Naive thymus-derived CD4-positive, alpha-beta T cell (primary cell): Measurements from ENCODE around the gene CDC14B. TPM values are rescaled to one million over a fixed set of nuclear protein-coding genes. Genes with fewer than 3 reads are reported as not detected.
"Not testable (repeated sequence)": the region's sequence is repeated elsewhere in the genome, so short reads cannot be mapped to it uniquely, and the experiment has no call there.

Experiments
- ATAC-seq: fragments of 150-1000 bp; cut with Tn5 transposase; 2 replicates; pipeline ENCODE4 v1.10.0; 2021; ENCODE audit warnings: mild to moderate bottlenecking, moderate library complexity
- CTCF ChIA-PET: fragments of 350-600 bp; sonication (Branson Sonifier 250); formaldehyde crosslinking; loops from one replicate; lab custom pipeline; 2021; ENCODE audit warnings: antibody characterized with exemption; lab: Charles Lee
- POLR2A ChIA-PET: fragments of 350-600 bp; sonication (Branson Sonifier 250); formaldehyde crosslinking; loops from one replicate; lab custom pipeline; 2021; ENCODE audit warnings: antibody characterized with exemption, inconsistent platforms; lab: Charles Lee
- DNase-seq, 9 donors: peaks; one replicate each; pipeline versions ENCODE4 v3.0.0 to v3.0.0-alpha.2; 2020 to 2022; ENCODE audit warnings: mixed read lengths in 1 of 9
- H3K27ac ChIP-seq: one replicate; pipeline ENCODE4 v1.7.0; 2013; ENCODE audit warnings: mild to moderate bottlenecking, low read depth, low read length, moderate library complexity
- H3K27me3 ChIP-seq, 2 donors: one replicate each; pipeline ENCODE4 v1.7.0; 2013; ENCODE audit warnings: low read length in 2 of 2, mild to moderate bottlenecking in 2 of 2, moderate library complexity in 2 of 2; ENCODE audit not compliant: control insufficient read depth in 2 of 2, insufficient read depth in 2 of 2
- H3K36me3 ChIP-seq, 3 experiments: 1 replicate in 2 of 3; 2 replicates in 1 of 3; pipeline ENCODE4 v1.7.0; 2013; ENCODE audit warnings: low read length in 3 of 3, mild to moderate bottlenecking in 3 of 3, moderate library complexity in 1 of 3; ENCODE audit not compliant: insufficient read depth in 3 of 3, control insufficient read depth in 2 of 3
- H3K4me1 ChIP-seq, 2 donors: one replicate each; pipeline ENCODE4 v1.7.0; 2013; ENCODE audit warnings: low read length in 2 of 2, mild to moderate bottlenecking in 2 of 2, moderate library complexity in 1 of 2; ENCODE audit not compliant: control insufficient read depth in 2 of 2, insufficient read depth in 2 of 2
- H3K4me3 ChIP-seq: 2 replicates; pipeline ENCODE4 v1.7.0; 2013; ENCODE audit warnings: mild to moderate bottlenecking, low read length
- H3K9me3 ChIP-seq, 3 experiments: 1 replicate in 2 of 3; 2 replicates in 1 of 3; pipeline ENCODE4 v1.7.0; 2013; ENCODE audit warnings: low read length in 3 of 3; ENCODE audit not compliant: control insufficient read depth in 2 of 3
- H3K27ac Mint-ChIP-seq, 9 donors: one replicate each; pipeline ENCODE4 v1.8.0; 2020 to 2022; ENCODE audit warnings: mixed read lengths in 9 of 9, mild to moderate bottlenecking in 8 of 9, moderate library complexity in 5 of 9, inconsistent platforms in 2 of 9
- H3K27me3 Mint-ChIP-seq, 5 donors: one replicate each; pipeline ENCODE4 v1.8.0; 2021 to 2022; ENCODE audit warnings: mixed read lengths in 5 of 5, mild to moderate bottlenecking in 1 of 5
- H3K36me3 Mint-ChIP-seq, 5 donors: one replicate each; pipeline ENCODE4 v1.8.0; 2020 to 2022; ENCODE audit warnings: mixed read lengths in 5 of 5, mild to moderate bottlenecking in 3 of 5, inconsistent platforms in 1 of 5
- H3K4me1 Mint-ChIP-seq, 7 donors: one replicate each; pipeline ENCODE4 v1.8.0; 2020 to 2022; ENCODE audit warnings: mixed read lengths in 7 of 7, mild to moderate bottlenecking in 3 of 7, inconsistent platforms in 1 of 7
- H3K4me3 Mint-ChIP-seq, 10 donors: one replicate each; pipeline ENCODE4 v1.8.0; 2020 to 2022; ENCODE audit warnings: mild to moderate bottlenecking in 10 of 10, mixed read lengths in 10 of 10, moderate library complexity in 6 of 10, inconsistent platforms in 2 of 10
- H3K9me3 Mint-ChIP-seq, 11 donors: one replicate each; pipeline ENCODE4 v1.8.0; 2020 to 2022; ENCODE audit warnings: mixed read lengths in 11 of 11, mild to moderate bottlenecking in 4 of 11, inconsistent platforms in 1 of 11, moderate library complexity in 1 of 11
- intact Hi-C, 2 donors: fragments of 100-400 bp; cut with micrococcal nuclease; formaldehyde crosslinking; loops; one replicate each; pipeline ENCODE4 v1.15.1; 2023
- polyA plus RNA-seq, 2 donors: library from polyadenylated mRNA; unstranded; fragments of 300-500 nt; fragmentation: Illumina TruSeq; gene quantifications; one replicate each; pipeline ENCODE4 v1.2.3, GENCODE V29; 2021
- total RNA-seq, 6 experiments: library from RNA in 5 of 6; stranded (reverse) in 5 of 6; gene quantifications; 1 replicate in 5 of 6; 2 replicates in 1 of 6; pipeline ENCODE4 v1.2.3 and lab custom pipeline; 2021 to 2026

Gene CDC14B
- total and polyA plus RNA-seq, 7 experiments from 2014 or later = 0.41 to 16.5 (median 9.4) TPM

- intact Hi-C loops = no loop called here
- no peaks in the 10 kb centered on the region for H3K9me3 Mint-ChIP-seq
- POLR2A ChIA-PET = interaction anchor here (0.7 kb wide), 1 partner anchor 925 kb away, joined by 3 read pairs; no protein-coding TSS in a partner anchor
Observed at GRCh38 chr9:96636368-96636767, 16.7 kb upstream of the CDC14B start.

DNA sequence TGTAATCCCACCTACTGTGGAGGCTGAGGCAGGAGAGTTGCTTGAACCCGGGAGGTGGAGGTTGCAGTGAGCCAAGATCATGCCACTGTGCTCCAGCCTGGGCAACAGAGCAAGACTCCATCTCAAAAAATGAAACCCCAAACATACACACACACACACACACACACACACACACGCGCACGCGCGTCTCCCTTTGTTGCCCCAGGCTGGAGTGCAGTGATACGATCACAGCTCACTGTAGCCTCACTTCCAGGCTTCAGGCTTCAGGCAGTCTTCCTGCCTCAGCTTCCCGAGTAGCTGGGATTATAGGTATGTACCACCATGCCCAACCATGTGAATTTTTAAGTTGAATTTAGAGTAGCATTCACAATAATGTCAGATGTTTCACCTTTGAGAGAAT is 13.9 kb upstream of the CDC14B start:
- H3K36me3 ChIP-seq, H3K4me3 Mint-ChIP-seq, ATAC-seq, H3K27ac ChIP-seq, H3K27ac Mint-ChIP-seq, H3K27me3 ChIP-seq, intact Hi-C loops, POLR2A ChIA-PET, DNase-seq, H3K9me3 Mint-ChIP-seq, H3K4me1 ChIP-seq, H3K4me3 ChIP-seq, H3K9me3 ChIP-seq, H3K4me1 Mint-ChIP-seq, CTCF ChIA-PET, H3K36me3 Mint-ChIP-seq: not testable (repeated sequence)
- H3K27me3 Mint-ChIP-seq = peaks cover 8 to 27% (median 23%) of the 10 kb centered on the region in 5 donors

More at GRCh38 chr9:96636368-96636767, 16.7 kb upstream of the CDC14B start:
- CTCF ChIA-PET = interaction anchor here (0.6 kb wide), 1 partner anchor 448 kb away, joined by 5 read pairs; no protein-coding TSS in a partner anchor
- H3K27ac Mint-ChIP-seq = no peak overlapping the region
- ATAC-seq (no peak), DNase-seq (no peak)
- H3K4me3 Mint-ChIP-seq = no peak overlapping the region
- H3K4me1 Mint-ChIP-seq = no peaks in the 10 kb centered on the region
- Histone ChIP-seq H3K4me1 (no peaks in the 10 kb centered on the region), H3K36me3 (no peaks in the 10 kb centered on the region), H3K27ac (no peak overlapping the region), H3K9me3 (no peaks in the 10 kb centered on the region), H3K4me3 (no peak overlapping the region), H3K27me3 (no peaks in the 10 kb centered on the region)
- H3K36me3 Mint-ChIP-seq = peaks cover 0 to 4% (median 0%) of the 10 kb centered on the region in 5 donors
- peaks cover 6 to 30% (median 13%) of the 10 kb centered on the region in 5 donors for H3K27me3 Mint-ChIP-seq

DNA sequence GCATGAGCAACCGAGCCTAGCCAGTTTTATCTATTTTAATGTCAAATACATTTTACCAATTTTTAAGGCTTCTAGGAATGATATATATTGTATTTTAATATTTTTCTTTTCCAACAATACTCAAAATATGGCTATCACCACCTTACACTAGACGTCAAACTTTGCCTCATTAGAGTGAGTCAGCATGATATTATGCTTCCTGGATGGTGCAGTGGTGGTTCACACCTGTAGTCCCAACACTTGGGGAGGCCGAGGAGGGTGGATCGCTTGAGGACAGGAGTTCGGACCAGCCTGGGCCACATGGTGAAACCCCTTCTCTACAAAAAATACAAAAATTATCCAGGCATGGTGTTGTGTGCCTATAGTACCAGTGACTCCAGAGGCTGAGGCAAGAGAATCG is 7.3 kb upstream of the CDC14B start:
- no peaks in the 10 kb centered on the region for H3K4me1 ChIP-seq
- no peaks in the 10 kb centered on the region for H3K9me3 ChIP-seq
- H3K27ac ChIP-seq = no peak overlapping the region
- DNase-seq (no peak), ATAC-seq (no peak)
- H3K4me3 Mint-ChIP-seq = no peak overlapping the region
- no peak overlapping the region for H3K27ac Mint-ChIP-seq
- H3K27me3 Mint-ChIP-seq = peaks cover 4 to 27% (median 22%) of the 10 kb centered on the region in 5 donors
- intact Hi-C loops = no loop called here
- peaks cover 0 to 2% (median 0%) of the 10 kb centered on the region in 11 donors for H3K9me3 Mint-ChIP-seq
- no peaks in the 10 kb centered on the region for H3K27me3 ChIP-seq
- H3K4me1 Mint-ChIP-seq = no peaks in the 10 kb centered on the region
- no peak overlapping the region for H3K4me3 ChIP-seq
- ChIA-PET POLR2A (no interaction called here), CTCF (no interaction called here)
- H3K36me3 ChIP-seq = no peaks in the 10 kb centered on the region
- H3K36me3 Mint-ChIP-seq = no peaks in the 10 kb centered on the region

DNA sequence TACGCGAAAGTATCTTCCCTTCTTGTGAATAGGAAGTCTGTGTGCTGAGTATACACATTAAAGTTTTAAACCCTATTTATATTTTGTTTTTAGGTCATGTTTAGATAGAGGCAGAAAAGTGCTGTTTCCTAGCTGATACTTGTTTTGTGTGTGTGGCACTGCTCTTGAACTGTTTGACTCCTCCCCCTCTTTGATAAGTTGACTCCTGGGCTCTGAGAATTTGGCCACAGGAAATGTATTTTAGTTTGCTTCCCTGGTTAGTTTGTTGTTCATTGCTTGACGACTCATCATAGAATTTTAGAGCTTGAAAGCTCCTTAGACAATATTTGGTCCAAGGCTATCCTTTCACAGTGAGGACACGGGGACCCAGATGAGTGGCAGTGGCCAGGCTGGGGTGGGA is 2.0 kb upstream of the CDC14B start:
- ChIA-PET CTCF (no interaction called here), POLR2A (no interaction called here)
- Histone ChIP-seq H3K36me3 (no peaks in the 10 kb centered on the region), H3K9me3 (no peaks in the 10 kb centered on the region), H3K27ac (no peak overlapping the region), H3K27me3 (peaks cover 2 to 4% of the 10 kb centered on the region in 2 donors), H3K4me3 (no peak overlapping the region), H3K4me1 (peaks cover 0 to 8% of the 10 kb centered on the region in 2 donors)
- no peak overlapping the region for H3K4me3 Mint-ChIP-seq
- peaks cover 0 to 1% (median 0%) of the 10 kb centered on the region in 11 donors for H3K9me3 Mint-ChIP-seq
- no peaks in the 10 kb centered on the region for H3K36me3 Mint-ChIP-seq
- peak overlapping the region in 1 of 9 donors; percentile 22 for H3K27ac Mint-ChIP-seq
- ATAC-seq = no peak
- DNase-seq = no peak
- H3K4me1 Mint-ChIP-seq = peaks cover 0 to 20% (median 5%) of the 10 kb centered on the region in 7 donors
- intact Hi-C loops = no loop called here
- H3K27me3 Mint-ChIP-seq = peaks cover 29 to 45% (median 43%) of the 10 kb centered on the region in 5 donors

DNA sequence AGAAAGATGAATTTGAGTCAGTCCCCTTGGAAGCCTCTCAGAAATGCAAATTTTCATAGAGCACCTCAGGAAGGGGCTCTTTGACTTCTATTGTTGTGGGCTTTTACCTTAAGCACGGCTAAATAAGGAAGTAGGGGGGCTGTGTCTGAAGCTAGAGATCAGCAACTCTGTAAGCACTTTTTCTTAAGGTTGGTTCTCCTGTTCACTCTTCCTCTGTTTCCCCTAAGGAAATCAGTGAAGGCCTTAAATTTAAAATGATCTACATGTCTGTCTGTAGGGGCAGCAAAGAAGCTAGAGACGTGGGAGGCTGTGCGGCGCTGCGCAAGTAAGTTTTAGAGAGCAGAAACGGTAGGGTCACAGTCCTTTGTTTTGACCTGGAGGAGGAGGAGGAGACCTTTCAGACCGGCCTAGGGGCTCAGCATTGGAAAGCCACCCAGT is 1.2 kb upstream of the CDC14B start:
- H3K4me1 ChIP-seq = peaks cover 0 to 8% of the 10 kb centered on the region in 2 donors
- peaks cover 24 to 50% (median 45%) of the 10 kb centered on the region in 5 donors for H3K27me3 Mint-ChIP-seq
- peak overlapping the region in 6 of 10 donors; percentile 70 to 85 (median 75) for H3K4me3 Mint-ChIP-seq
- H3K9me3 ChIP-seq = no peaks in the 10 kb centered on the region
- no peak overlapping the region for H3K4me3 ChIP-seq
- DNase-seq (no peak), ATAC-seq (no peak)
- peaks cover 0 to 20% (median 5%) of the 10 kb centered on the region in 7 donors for H3K4me1 Mint-ChIP-seq
- H3K36me3 ChIP-seq = no peaks in the 10 kb centered on the region
- no peak overlapping the region for H3K27ac ChIP-seq
- ChIA-PET POLR2A (no interaction called here), CTCF (no interaction called here)
- H3K27ac Mint-ChIP-seq = peak overlapping the region in 1 of 9 donors; percentile 17
- intact Hi-C loops = no loop called here
- peaks cover 0 to 1% (median 0%) of the 10 kb centered on the region in 11 donors for H3K9me3 Mint-ChIP-seq
- no peaks in the 10 kb centered on the region for H3K36me3 Mint-ChIP-seq
- H3K27me3 ChIP-seq = peaks cover 2 to 4% of the 10 kb centered on the region in 2 donors

DNA sequence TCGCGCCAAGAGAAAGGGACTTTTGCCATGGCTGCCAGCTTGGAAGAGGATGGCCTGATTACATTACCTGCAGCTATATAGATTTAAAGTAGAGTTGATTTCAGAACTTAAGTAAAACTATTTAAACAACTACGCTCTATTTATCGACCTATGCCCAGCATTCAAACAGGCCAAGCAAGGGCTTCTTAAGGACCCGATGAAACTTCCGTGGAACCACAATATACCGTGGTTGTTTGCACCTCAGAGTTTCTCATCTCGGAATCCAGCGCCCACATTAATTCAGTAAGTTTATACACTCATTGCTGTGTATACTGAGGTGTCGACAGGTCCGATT is 505 bp upstream of the CDC14B start:
- H3K36me3 ChIP-seq = no peaks in the 10 kb centered on the region
- H3K4me1 Mint-ChIP-seq = peaks cover 0 to 20% (median 5%) of the 10 kb centered on the region in 7 donors
- no peaks in the 10 kb centered on the region for H3K9me3 ChIP-seq
- intact Hi-C loops = no loop called here
- ATAC-seq (no peak), DNase-seq (peak in 1 of 9 donors; percentile 1)
- peaks cover 0 to 8% of the 10 kb centered on the region in 2 donors for H3K4me1 ChIP-seq
- H3K27ac Mint-ChIP-seq = peak overlapping the region in 4 of 9 donors; percentile 17 to 71 (median 48)
- H3K27me3 ChIP-seq = peaks cover 2 to 4% of the 10 kb centered on the region in 2 donors
- H3K4me3 Mint-ChIP-seq = peak overlapping the region; percentile 59 to 85 (median 78)
- H3K27ac ChIP-seq = no peak overlapping the region
- CTCF ChIA-PET = no interaction called here
- H3K4me3 ChIP-seq = peak overlapping the region; percentile 51
- peaks cover 0 to 1% (median 0%) of the 10 kb centered on the region in 11 donors for H3K9me3 Mint-ChIP-seq
- peaks cover 24 to 56% (median 48%) of the 10 kb centered on the region in 5 donors for H3K27me3 Mint-ChIP-seq
- H3K36me3 Mint-ChIP-seq = no peaks in the 10 kb centered on the region
- POLR2A ChIA-PET = no interaction called here

- Mint-ChIP-seq H3K27ac (no peak overlapping the region), H3K36me3 (no peaks in the 10 kb centered on the region), H3K9me3 (peaks cover 0 to 1% (median 0%) of the 10 kb centered on the region in 11 donors), H3K27me3 (peaks cover 24 to 61% (median 52%) of the 10 kb centered on the region in 5 donors), H3K4me3 (peak overlapping the region in 3 of 10 donors; percentile 32 to 77 (median 41)), H3K4me1 (peaks cover 0 to 20% (median 5%) of the 10 kb centered on the region in 7 donors)
- ChIA-PET POLR2A (no interaction called here), CTCF (no interaction called here)
- intact Hi-C loops = loop anchor here (1.0 to 5.0 kb wide), 3 partner anchors 35 to 1498 kb away; partner anchors contain the start of gene TRIM14 (in 1 of the 2)
- H3K27me3 ChIP-seq = peaks cover 2 to 4% of the 10 kb centered on the region in 2 donors
- H3K4me1 ChIP-seq = peaks cover 0 to 8% of the 10 kb centered on the region in 2 donors
- H3K9me3 ChIP-seq = no peaks in the 10 kb centered on the region
- ATAC-seq (no peak), DNase-seq (peak in 1 of 9 donors; percentile 12)
- peak overlapping the region; percentile 48 for H3K4me3 ChIP-seq
- H3K27ac ChIP-seq = no peak overlapping the region
- H3K36me3 ChIP-seq = no peaks in the 10 kb centered on the region
Observed at GRCh38 chr9:96619124-96619465, 548 bp downstream of the CDC14B start.
